H9 (cell line): Measurements from ENCODE around the gene KRT77. TPM values are rescaled to one million over a fixed set of nuclear protein-coding genes. Genes with fewer than 3 reads are reported as not detected.

Experiments used
- DNase-seq: peaks from one replicate; pipeline ENCODE4 v3.0.0-alpha.2; 2017
- H2AFZ ChIP-seq: one replicate; pipeline ENCODE4 v1.6.1; 2013; ENCODE audit warnings: mild to moderate bottlenecking, low read length, control low read depth, moderate library complexity
- H2AK5ac ChIP-seq: 2 replicates; pipeline ENCODE4 v1.6.1; 2013; ENCODE audit warnings: low read length, control low read depth, mixed read lengths; ENCODE audit not compliant: insufficient read length
- H2BK120ac ChIP-seq: one replicate; pipeline ENCODE4 v1.6.1; 2013; ENCODE audit warnings: low read depth, mild to moderate bottlenecking, low read length, control low read depth, inconsistent platforms; ENCODE audit not compliant: poor library complexity, severe bottlenecking
- H2BK12ac ChIP-seq: 2 replicates; pipeline ENCODE4 v1.6.1; 2013; ENCODE audit warnings: low read length, control low read depth, mixed read lengths, low read depth; ENCODE audit not compliant: insufficient read length
- H2BK15ac ChIP-seq: 2 replicates; pipeline ENCODE4 v1.6.1; 2013; ENCODE audit warnings: low read depth, low read length, control low read depth
- H2BK20ac ChIP-seq: one replicate; pipeline ENCODE4 v1.6.1; 2013; ENCODE audit warnings: low read depth, mild to moderate bottlenecking, low read length, control low read depth, inconsistent platforms; ENCODE audit not compliant: poor library complexity, severe bottlenecking
- H2BK5ac ChIP-seq: 2 replicates; pipeline ENCODE4 v1.6.1; 2013; ENCODE audit warnings: low read length, control low read depth, mixed read lengths; ENCODE audit not compliant: insufficient read length
- H3K14ac ChIP-seq: 2 replicates; pipeline ENCODE4 v1.6.1; 2013; ENCODE audit warnings: low read length, control low read depth; ENCODE audit not compliant: insufficient read depth
- H3K18ac ChIP-seq: 2 replicates; pipeline ENCODE4 v1.6.1; 2013; ENCODE audit warnings: low read depth, mild to moderate bottlenecking, mixed read lengths, low read length, control low read depth; ENCODE audit not compliant: insufficient read length
- H3K23ac ChIP-seq: 2 replicates; pipeline ENCODE4 v1.6.1; 2013; ENCODE audit warnings: low read length, control low read depth, mixed read lengths, low read depth; ENCODE audit not compliant: insufficient read length
- H3K23me2 ChIP-seq: 2 replicates; pipeline ENCODE4 v1.6.1; 2013; ENCODE audit warnings: low read depth, mild to moderate bottlenecking, mixed read lengths, low read length, control low read depth; ENCODE audit not compliant: insufficient read length, poor library complexity, severe bottlenecking
- H3K27ac ChIP-seq: 2 replicates; pipeline ENCODE4 v1.5.1; 2013; ENCODE audit warnings: low read length, control low read depth, mixed read lengths, low read depth; ENCODE audit not compliant: insufficient read length
- H3K27me3 ChIP-seq: 2 replicates; pipeline ENCODE4 v1.6.1; 2013; ENCODE audit warnings: low read length, control low read depth, inconsistent platforms; ENCODE audit not compliant: insufficient read depth
- H3K4ac ChIP-seq: 2 replicates; pipeline ENCODE4 v1.6.1; 2013; ENCODE audit warnings: low read depth, mild to moderate bottlenecking, control low read depth, inconsistent platforms, low read length, moderate library complexity
- H3K4me1 ChIP-seq: 2 replicates; pipeline ENCODE4 v1.6.1; 2013; ENCODE audit warnings: low read length, control low read depth, inconsistent platforms; ENCODE audit not compliant: insufficient read depth
- H3K4me2 ChIP-seq: 2 replicates; pipeline ENCODE4 v1.6.1; 2013; ENCODE audit warnings: low read length, control low read depth, mixed read lengths; ENCODE audit not compliant: insufficient read length, insufficient read depth
- H3K56ac ChIP-seq: 2 replicates; pipeline ENCODE4 v1.6.1; 2013; ENCODE audit warnings: low read depth, mild to moderate bottlenecking, mixed read lengths, low read length, control low read depth; ENCODE audit not compliant: insufficient read length
- H3K79me1 ChIP-seq: 2 replicates; pipeline ENCODE4 v1.6.1; 2013; ENCODE audit warnings: low read depth, mild to moderate bottlenecking, moderate library complexity, low read length, control low read depth, inconsistent platforms; ENCODE audit not compliant: insufficient read depth, poor library complexity, severe bottlenecking
- H3K79me2 ChIP-seq: 2 replicates; pipeline ENCODE4 v1.6.1; 2013; ENCODE audit warnings: low read length, control low read depth, inconsistent platforms; ENCODE audit not compliant: insufficient read depth
- H3K9ac ChIP-seq: 2 replicates; pipeline ENCODE4 v1.6.1; 2013; ENCODE audit warnings: low read length, control low read depth, mixed read lengths; ENCODE audit not compliant: insufficient read length; ENCODE audit errors: extremely low read depth
- H3K9me3 ChIP-seq: one replicate; pipeline ENCODE4 v1.6.1; 2013; ENCODE audit warnings: low read depth, low read length, inconsistent platforms; ENCODE audit not compliant: control insufficient read depth
- H3T11ph ChIP-seq: one replicate; pipeline ENCODE4 v1.6.1; 2013; ENCODE audit warnings: mild to moderate bottlenecking, low read length, control low read depth, inconsistent platforms
- H4K20me1 ChIP-seq: one replicate; pipeline ENCODE4 v1.6.1; 2013; ENCODE audit not compliant: control insufficient read depth, insufficient read length, insufficient read depth
- H4K5ac ChIP-seq: 2 replicates; pipeline ENCODE4 v1.6.1; 2013; ENCODE audit warnings: low read depth, mild to moderate bottlenecking, mixed read lengths, low read length, control low read depth; ENCODE audit not compliant: insufficient read length
- H4K8ac ChIP-seq: replicated peaks from 2 replicates; pipeline ENCODE4 v1.6.1; 2013; ENCODE audit warnings: low read length, control low read depth, mixed read lengths, low read depth; ENCODE audit not compliant: insufficient read length
- H4K91ac ChIP-seq: 2 replicates; pipeline ENCODE4 v1.6.1; 2013; ENCODE audit warnings: low read depth, mild to moderate bottlenecking, moderate library complexity, mixed read lengths, low read length, control low read depth; ENCODE audit not compliant: insufficient read length
- H3K27ac Mint-ChIP-seq, 3 experiments: 2 replicates in 2 of 3; 3 replicates in 1 of 3; pipeline ENCODE4 v1.8.0; 2020 to 2021; ENCODE audit warnings: mixed read lengths in 3 of 3, mild to moderate bottlenecking in 1 of 3, moderate library complexity in 1 of 3
- H3K27me3 Mint-ChIP-seq: 2 replicates; pipeline ENCODE4 v1.8.0; 2021; ENCODE audit warnings: low read depth, mild to moderate bottlenecking, moderate library complexity, mixed read lengths
- H3K36me3 Mint-ChIP-seq, 3 experiments: 2 replicates in 2 of 3; 3 replicates in 1 of 3; pipeline ENCODE4 v1.8.0; 2020 to 2021; ENCODE audit warnings: low read depth in 3 of 3, mixed read lengths in 3 of 3; ENCODE audit not compliant: insufficient read depth in 1 of 3
- H3K4me1 Mint-ChIP-seq, 2 experiments: 2 replicates each; pipeline ENCODE4 v1.8.0; 2020; ENCODE audit warnings: mixed read lengths in 2 of 2
- H3K4me3 Mint-ChIP-seq, 2 experiments: 2 replicates in 1 of 2; 3 replicates in 1 of 2; pipeline ENCODE4 v1.8.0; 2020 to 2021; ENCODE audit warnings: mild to moderate bottlenecking in 2 of 2, mixed read lengths in 2 of 2, moderate library complexity in 1 of 2
- H3K9me3 Mint-ChIP-seq, 2 experiments: 2 replicates in 1 of 2; 3 replicates in 1 of 2; pipeline ENCODE4 v1.8.0; 2020; ENCODE audit warnings: mild to moderate bottlenecking in 2 of 2, mixed read lengths in 2 of 2, moderate library complexity in 1 of 2
- CTCF ChIP-seq: fragments of 200-600 bp; sonication (generic); conservative IDR thresholded peaks from 3 replicates; pipeline ENCODE4 v1.8.0; 2021; ENCODE audit warnings: antibody characterized with exemption, mild to moderate bottlenecking
- WGBS: extraction: QIAGEN DNeasy Blood & Tissue Kit; methylation state at CpG from one replicate; pipeline ENCODE4 v1.1.7; 2013; ENCODE audit warnings: missing lambda C conversion rate, low lambda C conversion rate, mixed read lengths; ENCODE audit not compliant: insufficient read length; ENCODE audit errors: extremely low coverage; 5-methylcytosine and 5-hydroxymethylcytosine counted together
- total RNA-seq: library from RNA; stranded (reverse); gene quantifications from 2 replicates; pipeline ENCODE4 v1.2.1, GENCODE V29; 2021

KRT77 gene
- total RNA-seq, 1 experiment from 2014 or later, result not detected

- H3K4me1 Mint-ChIP-seq, result no peaks in the 10 kb centered on the region
- H2AFZ ChIP-seq, result no peak overlapping the region
- no peak overlapping the region for H3K14ac ChIP-seq
- H3K36me3 Mint-ChIP-seq, result no peaks in the 10 kb centered on the region
- H4K91ac ChIP-seq, result no peak overlapping the region
- no peak overlapping the region for H3K23ac ChIP-seq
- no peak overlapping the region for H3K27ac Mint-ChIP-seq
- no peaks in the 10 kb centered on the region for H3K79me2 ChIP-seq
- H2BK12ac ChIP-seq, result no peak overlapping the region
- H3K4me3 Mint-ChIP-seq, result no peak overlapping the region
- H3K4me1 ChIP-seq, result no peaks in the 10 kb centered on the region
- H3K4ac ChIP-seq, result no peak overlapping the region
- H4K8ac ChIP-seq, result no peak overlapping the region
- no peaks in the 10 kb centered on the region for H3K79me1 ChIP-seq
- H3K27me3 Mint-ChIP-seq, result peaks cover 53% of the 10 kb centered on the region
- H3K27me3 ChIP-seq, result no peaks in the 10 kb centered on the region; the same call in 1 of the 2 replicates
- H3K27ac ChIP-seq, result no peak overlapping the region
- no peak for DNase-seq
- no peak overlapping the region for H3K9ac ChIP-seq
- no peak overlapping the region for H3K56ac ChIP-seq
- no peak overlapping the region for H2BK5ac ChIP-seq
- no peak overlapping the region for H3K18ac ChIP-seq
- H3K4me2 ChIP-seq, result no peak overlapping the region
- no peak for TF ChIP-seq CTCF
- no peaks in the 10 kb centered on the region for H3K23me2 ChIP-seq
- no peak overlapping the region for H2AK5ac ChIP-seq
- no peaks in the 10 kb centered on the region for H4K20me1 ChIP-seq
- peaks cover 0 to 11% of the 10 kb centered on the region in 2 experiments; a peak in 3 of 5 replicates for H3K9me3 Mint-ChIP-seq
- H2BK120ac ChIP-seq, result no peak overlapping the region
- no peak overlapping the region for H2BK20ac ChIP-seq
- WGBS, result no CpG with 5 or more reads among the region's 10 CpGs
- H2BK15ac ChIP-seq, result no peak overlapping the region
- H3K9me3 ChIP-seq, result no peaks in the 10 kb centered on the region
- no peak overlapping the region for H3T11ph ChIP-seq
- H4K5ac ChIP-seq, result no peak overlapping the region
These were observed 25.8 kb upstream of the KRT77 start for GRCh38 chr12:52729147-52729546.
